Measurements from ENCODE around the gene IL22RA1.

The IL22RA1 gene

DNA sequence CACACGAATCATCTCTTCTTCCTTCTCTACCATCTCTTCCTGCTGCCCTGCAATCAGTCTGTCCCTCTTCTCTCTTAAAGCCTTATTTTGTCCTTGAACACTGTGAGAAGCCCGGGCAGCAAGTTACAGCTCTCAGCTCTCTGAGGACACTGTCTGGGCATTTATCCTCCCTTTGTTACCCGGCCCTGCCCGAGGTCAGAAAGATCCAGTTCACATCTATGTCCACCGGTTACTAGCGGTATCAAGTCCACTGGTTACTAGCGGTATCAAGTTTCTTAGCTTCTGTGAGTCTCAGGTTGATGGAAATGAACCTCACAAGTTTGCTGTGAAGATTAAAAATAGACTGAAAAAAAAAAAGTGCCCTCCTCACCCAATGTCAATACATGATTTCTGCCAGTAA, 25.3 kb upstream of the IL22RA1 start:
- DNase-seq (ENCODE audit: extremely low spot score, insufficient read length, low read depth) (no peak), FAIRE-seq (no peak)

DNA sequence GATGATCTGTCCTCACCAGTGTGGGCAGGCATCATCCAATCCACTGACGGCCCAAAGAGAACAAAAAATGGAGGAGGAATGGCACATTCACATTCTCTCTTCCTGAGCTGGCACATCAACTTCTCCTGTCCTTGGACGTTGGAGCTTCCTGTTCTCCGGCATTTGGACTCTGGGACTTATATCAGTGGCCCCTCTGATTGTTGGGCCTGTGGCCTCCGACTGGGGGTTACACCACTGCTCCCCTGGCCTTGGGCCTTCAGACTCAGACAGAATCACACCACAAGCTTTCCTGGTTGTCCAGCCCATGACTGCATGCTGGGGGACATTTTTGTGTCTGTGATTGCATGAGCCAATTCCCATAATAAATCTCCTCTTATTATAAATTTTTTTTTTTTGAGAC, 24.1 kb upstream of the IL22RA1 start:
- no peak for DNase-seq (ENCODE audit: extremely low spot score, insufficient read length, low read depth)
- FAIRE-seq, result no peak

DNA sequence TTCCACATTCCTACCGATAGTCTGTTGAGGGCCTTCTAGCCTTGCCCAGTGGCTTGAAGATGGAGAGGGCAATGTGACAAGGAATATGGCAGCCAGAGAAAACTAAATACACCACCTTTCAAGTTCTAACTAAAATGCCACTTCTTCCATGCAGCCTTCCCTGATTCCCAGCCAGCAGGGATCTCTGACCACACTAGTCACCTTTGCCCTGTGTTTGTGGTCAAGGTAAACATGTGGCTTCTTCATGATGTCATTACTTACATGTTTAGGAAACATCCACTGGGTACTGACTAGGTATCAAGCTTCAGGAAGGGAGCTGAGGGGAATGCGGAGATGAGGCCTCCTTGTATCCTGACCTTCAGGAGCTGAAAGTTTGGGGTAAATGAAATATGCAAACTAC, 22.6 kb upstream of the IL22RA1 start:
- no peak for FAIRE-seq
- DNase-seq (ENCODE audit: extremely low spot score, insufficient read length, low read depth), result no peak

DNA sequence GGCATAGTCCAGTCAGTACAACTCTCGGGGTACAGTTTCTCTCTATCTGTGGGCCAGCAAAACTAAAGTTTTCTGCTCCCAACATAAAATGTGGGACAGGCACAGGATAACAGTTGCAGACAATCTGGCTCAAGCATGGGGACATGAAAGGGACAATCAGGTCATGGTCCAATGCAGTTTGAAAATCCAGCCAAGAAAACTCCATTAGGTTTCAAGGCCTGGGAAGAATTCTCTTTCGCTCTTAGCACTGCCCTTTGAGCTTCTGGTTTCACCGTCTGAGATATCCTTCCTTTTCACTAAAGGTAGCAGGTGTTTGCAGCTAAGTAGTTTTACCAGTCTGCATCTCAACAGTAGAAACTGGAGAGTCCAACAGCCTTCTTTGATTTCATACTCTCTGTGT, 21.1 kb upstream of the IL22RA1 start:
- FAIRE-seq (no peak), DNase-seq (ENCODE audit: extremely low spot score, insufficient read length, low read depth) (no peak)

DNA sequence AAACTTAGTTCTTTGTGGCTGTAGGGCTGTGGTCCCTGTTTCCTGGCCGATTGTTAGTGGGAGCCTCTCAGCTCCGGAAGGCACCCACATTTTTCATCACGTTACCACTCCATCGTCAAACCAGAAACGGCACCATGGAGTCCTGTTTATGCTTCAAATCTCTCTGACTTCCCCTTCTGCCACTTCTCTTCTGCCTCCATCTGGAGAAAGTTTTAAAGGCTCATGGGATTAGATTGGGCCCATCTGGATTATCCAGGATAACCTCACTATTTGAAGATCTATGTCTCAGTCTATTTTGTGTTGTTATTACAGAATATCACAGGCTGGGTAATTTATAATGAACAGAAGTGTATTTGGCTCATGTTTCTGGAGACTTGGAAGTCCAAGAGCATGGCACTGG, 19.3 kb upstream of the IL22RA1 start:
- DNase-seq (ENCODE audit: extremely low spot score, insufficient read length, low read depth), result no peak
- FAIRE-seq, result no peak

DNA sequence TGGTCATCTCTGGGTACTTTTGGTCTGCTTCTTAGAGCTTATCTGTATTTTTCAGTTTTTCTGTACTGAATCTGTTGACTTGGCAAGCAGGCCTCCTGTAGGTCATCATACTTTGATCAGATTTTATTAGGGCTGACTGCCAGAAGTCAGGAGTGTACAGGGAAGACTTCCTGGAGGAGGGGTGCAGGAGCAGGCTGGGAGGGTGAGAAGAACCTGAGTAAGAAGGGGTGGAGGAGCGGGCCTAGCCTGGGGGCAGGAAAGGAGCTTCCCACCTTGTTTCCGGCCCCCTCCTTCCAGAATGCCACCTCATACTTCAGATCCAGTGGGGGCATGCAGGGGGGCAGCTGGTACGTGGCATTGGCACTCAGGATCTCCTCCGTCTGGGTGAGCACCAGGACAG, 18.3 kb upstream of the IL22RA1 start:
- FAIRE-seq (no peak), DNase-seq (ENCODE audit: extremely low spot score, insufficient read length, low read depth) (no peak)

DNA sequence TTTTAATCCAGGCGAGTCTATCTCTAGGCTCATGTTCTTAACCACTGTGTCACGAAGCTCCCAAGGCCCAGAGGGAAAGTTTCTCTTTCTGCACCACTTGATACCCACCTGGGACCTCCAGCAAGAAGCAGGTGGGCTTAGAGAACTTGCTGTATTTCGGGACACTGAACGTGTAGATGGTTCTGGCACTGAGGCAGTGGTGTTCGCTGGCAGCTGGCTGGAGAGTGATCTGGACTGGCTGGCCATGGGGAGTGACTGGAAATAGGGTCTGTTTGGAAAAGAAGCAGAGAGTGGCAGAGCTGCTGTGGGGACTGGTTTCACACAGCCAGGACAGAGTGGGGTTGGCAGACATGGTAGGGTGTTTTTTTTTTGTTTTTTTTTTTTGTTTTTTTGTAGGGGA, 16.4 kb upstream of the IL22RA1 start:
- FAIRE-seq (no peak), DNase-seq (ENCODE audit: extremely low spot score, insufficient read length, low read depth) (no peak)

DNA sequence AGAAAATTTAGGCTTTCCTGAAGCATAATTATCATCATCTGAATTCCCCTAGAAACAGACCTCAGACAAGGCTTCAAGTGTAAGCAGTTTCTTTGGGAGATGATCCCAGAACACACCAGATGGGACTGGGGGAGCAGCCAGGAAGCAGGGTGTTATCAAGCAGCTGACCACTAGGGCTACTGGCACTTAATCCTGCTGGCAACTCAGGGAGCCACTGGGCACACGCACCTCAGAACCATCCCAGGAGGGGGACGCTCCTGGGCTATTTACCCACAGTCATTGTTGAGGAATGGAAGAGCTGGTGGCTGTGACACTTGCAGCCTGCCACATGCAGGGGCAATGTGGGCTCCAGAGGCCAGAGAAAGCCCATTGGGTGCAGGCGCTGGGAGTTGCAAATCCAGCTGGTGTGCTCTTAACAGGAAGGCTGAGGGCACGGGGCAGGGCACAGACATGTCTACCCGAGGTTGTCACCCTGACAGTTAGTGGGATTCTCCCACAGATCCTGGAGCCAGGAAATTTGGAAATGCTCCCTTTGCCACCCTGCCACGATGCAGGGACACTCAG, 15.1 kb upstream of the IL22RA1 start:
- FAIRE-seq (no peak), DNase-seq (ENCODE audit: extremely low spot score, insufficient read length, low read depth) (no peak)

DNA sequence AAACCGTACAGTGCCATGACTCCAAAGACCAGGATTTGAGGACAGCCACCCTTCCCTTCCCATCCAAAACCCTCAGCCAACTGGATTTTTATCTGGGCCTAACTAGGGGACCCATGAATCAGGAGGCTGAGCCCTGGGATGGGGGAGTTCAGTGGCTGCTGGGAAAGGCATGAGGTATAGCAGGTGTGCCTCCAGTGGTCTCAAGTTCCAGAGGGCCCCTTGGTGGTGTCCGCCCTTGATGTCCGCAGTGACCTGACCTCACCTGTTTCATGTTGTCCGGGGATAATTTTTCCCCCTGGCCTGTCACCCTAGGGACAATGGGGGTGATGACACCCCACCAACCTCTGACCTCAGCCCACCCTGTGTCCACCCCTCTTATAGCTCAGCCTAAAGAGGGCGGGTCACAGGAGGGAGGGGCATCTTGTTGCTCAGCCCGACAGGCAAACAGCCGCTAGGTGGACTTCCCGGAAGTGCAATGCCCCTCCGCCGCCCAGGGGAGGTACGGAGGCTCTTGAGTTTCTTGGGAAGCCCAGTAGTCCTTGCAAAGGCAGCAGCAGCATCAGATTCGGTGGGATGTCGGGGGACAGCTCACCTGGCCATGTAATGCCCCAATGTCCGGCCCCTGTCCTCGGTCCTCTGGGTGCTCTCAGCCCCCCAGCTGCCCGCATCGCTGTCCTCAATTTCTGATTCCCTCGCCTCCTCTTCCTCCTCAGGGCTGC, 13.8 kb upstream of the IL22RA1 start:
- DNase-seq (ENCODE audit: extremely low spot score, insufficient read length, low read depth) (no peak), FAIRE-seq (no peak)

DNA sequence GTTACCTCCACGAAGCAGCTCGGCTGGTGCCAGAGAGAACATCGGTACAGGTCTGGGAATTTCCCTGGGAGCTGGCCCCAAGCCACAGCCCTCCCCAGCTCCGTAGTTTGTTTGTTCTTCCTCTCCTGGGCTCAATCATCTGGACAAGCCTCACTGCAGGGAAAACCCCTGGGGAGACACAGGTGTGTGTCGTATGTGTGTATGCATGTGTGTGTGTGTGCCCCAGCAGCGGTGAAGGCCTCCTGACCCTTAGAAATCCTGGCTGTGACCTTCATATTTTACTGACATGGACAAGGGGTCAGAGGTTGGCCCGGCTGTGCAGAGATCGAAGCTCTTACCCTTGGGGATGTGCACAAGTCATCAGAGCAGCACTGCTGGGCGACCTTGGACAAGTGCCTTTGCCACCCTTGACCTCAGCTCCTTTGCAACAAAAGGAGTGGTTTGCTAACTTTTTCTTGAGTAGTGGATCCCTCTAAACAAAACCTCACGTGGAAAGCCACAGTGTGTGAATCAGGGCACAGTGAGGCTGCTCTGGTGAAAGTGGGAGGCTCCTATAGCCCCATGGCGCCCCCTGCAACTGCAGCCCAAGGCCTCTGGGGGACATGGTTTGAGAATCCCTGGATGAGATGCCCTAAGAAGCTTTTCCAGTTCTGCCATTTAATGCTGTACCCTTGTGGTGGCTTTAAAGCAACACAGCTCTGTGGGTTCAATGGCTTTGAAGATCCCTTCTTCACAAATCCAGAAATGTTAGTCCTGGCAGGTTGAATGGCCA, 12.3 kb upstream of the IL22RA1 start:
- FAIRE-seq (no peak), DNase-seq (ENCODE audit: extremely low spot score, insufficient read length, low read depth) (no peak)

DNA sequence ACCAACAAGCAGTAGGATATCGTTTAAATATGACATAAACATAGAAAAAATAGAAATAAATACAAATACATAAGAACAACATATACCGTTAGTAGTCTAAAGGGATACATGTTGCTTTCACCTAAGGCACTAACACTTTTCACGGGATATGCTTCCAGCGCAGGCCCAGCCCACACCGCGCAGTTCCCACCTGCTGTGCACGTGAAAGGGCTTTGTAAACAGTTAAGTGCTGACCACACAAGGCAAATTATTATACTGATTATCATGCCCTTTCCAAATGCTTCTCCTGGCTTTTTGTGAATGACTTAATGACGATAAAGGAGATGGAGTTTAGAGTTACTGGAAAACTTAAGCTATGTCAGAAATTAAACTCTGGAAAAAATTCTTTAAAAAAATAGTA, 11.3 kb upstream of the IL22RA1 start:
- DNase-seq (ENCODE audit: extremely low spot score, insufficient read length, low read depth) (no peak), FAIRE-seq (no peak)

DNA sequence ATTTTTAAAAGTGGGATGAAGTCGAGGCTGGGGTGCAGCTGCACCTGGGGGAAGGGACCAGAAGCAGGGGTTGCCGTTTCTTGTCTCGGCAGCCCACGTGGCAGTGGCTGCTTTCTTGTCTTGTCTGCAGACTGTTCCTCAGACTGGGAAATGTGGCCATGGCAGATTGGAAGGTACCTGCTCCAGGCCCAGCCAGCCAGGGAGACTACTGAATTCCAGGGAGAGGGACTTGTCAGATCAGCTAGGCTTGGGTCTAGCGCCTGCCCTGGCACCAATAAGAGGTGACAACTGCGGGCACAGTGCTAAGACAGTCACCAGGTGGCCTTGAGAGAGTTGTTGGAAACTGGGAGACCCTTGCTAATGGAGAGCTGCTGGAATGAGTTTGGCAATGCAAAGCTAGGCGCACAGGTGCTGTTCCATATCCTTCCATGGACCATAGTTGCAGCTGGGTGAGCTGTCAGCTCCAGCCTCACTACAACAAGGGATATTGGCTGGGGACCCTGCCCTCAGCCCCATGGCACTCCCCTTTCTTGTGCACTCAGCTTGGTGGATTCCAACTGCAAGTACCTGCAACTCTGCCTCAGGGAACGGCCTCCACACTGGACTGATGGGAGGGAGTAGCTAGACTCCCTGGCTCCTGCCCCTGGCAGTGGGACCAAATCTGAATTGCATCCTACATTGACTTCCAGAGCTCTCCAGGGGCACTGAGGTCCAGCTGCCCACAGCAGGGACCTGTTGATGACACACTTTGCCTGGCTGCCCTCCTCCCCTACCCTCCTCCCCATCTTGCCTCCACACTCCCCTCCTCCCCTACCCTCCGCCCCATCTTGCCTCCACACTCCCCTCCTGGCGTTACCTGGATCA, 9.9 kb upstream of the IL22RA1 start:
- DNase-seq (ENCODE audit: extremely low spot score, insufficient read length, low read depth) (no peak), FAIRE-seq (no peak)

DNA sequence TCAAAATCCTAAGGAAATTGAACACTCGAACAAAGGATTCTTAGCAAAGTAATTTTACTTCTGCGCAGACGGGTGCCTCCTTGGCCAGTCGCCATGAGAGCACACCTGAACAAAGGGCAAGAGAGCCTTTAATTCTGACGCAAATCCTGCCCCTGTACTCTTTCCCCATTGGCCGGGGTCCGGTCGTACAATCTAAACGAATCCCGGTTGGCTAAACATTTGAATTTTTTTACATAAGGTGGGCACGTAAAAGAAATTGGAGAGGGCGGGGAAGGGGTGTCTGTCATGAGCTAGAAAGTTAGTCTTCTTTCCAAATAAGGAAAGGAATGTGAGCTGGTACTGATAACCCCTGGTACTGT, 8.2 kb upstream of the IL22RA1 start:
- no peak for FAIRE-seq

DNA sequence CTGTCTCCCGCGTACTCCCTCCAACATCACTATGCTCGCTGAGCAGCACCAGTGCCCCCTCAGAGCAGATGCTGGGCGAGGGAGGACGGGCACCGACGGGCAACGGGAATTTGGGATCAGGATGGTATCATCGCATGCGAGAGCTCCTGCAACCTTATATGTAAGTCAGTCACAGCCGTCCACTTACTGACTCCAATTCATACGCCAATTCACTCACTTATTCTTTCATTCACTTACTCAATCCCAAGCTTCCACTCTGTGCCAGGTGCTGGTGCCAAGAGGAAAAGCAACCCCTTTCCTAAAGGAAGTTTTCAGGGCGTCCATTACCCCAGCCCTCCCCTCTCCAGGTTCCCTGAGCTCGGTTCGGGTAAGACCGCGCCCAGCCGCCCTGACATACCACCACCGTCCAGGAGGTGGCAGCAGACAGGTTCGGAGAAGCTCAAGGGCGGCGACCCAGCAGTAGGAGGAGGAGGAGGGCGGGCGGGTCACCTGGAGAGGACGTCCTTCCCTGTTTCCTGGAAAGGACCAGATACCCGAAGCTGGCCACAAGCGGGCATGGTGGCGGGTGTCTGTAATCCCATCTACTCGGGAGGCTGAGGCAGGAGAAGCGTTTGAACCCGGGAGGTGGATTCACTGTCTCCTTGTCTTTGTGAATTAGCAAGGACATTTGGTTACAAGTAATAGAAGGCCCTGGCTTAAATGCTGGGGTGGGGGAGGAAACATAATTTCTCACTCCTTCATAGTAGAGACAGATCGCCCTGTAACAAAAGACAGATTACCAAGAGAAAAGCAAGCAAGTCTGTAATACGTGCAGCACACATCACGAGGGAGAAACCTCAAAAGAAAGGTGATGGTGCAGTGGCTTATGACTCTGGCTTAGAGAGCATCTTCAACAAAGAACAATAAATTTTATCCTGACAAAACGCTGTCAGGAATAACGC, 7.6 kb upstream of the IL22RA1 start:
- peak; percentile 65 for DNase-seq (ENCODE audit: extremely low spot score, insufficient read length, low read depth)
- peak; percentile 91 for FAIRE-seq

More for the DNA sequence above, 8.2 kb upstream of the IL22RA1 start:
- DNase-seq (ENCODE audit: extremely low spot score, insufficient read length, low read depth), result no peak

DNA sequence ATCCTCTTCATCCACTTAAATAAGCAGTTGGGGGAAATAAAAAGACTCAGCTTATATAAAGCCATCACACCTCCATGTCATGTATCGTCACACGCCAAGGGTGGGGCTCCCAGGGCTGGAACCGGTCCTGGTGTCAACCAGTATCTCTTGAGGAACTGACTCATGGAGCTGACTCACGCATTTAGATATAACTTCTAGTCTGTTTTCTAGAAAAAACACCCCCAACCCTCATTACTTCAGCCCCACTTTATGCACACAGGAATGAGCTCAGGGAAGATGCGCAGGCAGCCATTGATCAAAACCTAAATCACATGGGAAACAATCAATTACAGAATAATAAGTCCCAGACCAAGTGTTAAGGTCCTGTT, 6.9 kb upstream of the IL22RA1 start:
- DNase-seq (ENCODE audit: extremely low spot score, insufficient read length, low read depth) (no peak), FAIRE-seq (no peak)

DNA sequence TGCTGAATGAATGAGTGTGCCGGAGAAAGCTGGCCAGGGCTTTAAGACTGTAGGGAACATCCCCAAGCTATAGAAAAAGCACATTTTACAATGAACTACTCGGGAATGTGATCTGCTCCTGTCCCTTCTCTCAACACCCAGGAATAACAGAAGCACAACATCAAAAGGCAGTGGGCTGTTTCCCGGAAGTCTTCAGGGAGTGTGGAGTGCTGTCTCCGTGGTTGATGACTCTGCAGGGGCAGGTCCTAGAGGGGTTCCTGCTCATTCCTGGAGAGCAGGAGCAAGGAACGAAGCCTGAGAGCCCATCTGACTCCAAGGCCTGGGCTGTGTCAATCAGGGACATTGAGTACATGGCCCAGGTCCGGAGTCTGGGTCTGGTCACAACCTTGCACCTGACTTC, 4.9 kb upstream of the IL22RA1 start:
- FAIRE-seq (no peak), DNase-seq (ENCODE audit: extremely low spot score, insufficient read length, low read depth) (no peak)

DNA sequence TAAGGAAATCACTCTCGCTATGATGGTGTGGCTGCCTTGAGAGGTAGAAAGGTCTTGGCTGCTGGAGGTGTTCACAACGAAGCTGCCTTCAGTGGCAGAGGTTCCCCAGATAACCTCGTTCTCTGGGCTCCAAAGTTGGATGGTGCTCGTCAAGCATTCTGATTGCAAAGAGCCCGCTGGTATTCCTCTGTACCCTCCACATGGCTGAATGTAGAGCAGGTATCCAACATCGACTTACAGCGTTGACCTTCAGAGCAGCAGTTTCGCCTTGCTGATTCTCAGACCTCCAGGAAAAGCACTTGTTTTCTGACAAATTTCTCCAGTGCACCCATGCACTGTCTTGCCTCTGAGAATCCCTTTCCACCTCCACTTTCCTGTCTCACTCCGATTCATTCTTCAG, 4.3 kb upstream of the IL22RA1 start:
- DNase-seq (ENCODE audit: extremely low spot score, insufficient read length, low read depth) (no peak), FAIRE-seq (no peak)

DNA sequence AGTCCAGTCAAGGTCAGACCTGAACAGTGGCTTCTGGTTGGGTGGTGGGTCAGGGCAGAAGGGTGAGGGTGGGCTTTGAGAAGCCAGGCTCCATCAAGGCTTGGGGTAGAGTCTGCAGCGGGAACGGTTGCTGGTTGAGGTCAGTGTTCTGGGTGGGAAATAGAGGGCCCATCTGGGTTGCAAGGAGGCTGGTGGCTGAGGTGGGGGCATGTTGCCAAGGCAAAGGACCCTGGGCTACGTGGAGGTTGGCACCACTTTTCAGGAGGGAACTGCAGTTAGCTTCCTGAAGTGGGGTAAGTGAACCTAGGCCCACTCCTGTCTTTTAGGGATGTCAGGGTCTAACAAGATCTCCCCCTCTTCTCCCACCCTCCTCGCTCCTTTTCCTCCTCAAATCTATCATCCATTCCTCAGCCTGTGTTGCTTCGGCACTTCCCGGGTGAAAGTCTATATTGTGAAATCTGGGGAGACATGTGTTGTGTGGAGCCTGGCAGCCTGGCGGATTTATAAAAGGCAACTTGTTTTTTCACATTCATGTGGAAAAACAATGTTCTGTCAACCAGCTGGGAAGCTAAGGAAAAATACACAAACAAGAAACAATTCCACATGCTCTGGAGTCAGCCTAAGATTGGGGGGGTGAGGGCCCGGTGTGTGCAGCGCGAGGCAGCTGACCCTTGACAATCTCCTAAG, 1.5 kb downstream of the IL22RA1 start:
- no peak for DNase-seq (ENCODE audit: extremely low spot score, insufficient read length, low read depth)
- FAIRE-seq, result no peak

DNA sequence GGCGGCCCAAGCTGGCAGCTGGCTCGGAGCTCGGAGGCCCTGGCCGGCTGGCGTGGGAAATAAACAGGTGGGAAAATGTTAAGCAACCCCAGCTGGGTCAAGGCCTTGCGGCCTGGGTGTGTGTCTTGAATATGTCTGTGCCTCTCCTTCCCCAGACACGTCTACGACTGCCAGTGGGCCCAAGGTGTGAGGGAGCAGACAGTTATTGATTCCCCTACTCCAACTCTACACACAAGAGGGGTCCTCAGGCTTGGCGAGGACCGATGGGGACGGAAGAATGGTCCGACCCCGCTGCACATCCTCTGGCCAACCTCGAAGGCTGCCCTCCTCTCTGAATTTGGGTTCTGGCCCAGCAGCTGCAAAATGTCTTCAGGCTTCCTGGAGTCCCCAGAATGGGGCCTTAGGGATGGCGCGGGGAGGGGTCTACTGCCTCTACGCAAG, 2.2 kb downstream of the IL22RA1 start:
- FAIRE-seq, result no peak
- DNase-seq (ENCODE audit: extremely low spot score, insufficient read length, low read depth), result no peak
